H1 (cell line): ENCODE results near the gene LARP1.

Experiments
- CHD1 ChIP-seq: IDR thresholded peaks from 2 replicates; pipeline ENCODE4 v1.6.1; 2012; ENCODE audit warnings: low read depth, low read length, improper control_type of control experiment
- CREB1 ChIP-seq: IDR thresholded peaks from 2 replicates; pipeline ENCODE4 v1.6.1; 2012; ENCODE audit warnings: inconsistent platforms
- CTCF ChIP-seq, 3 experiments: IDR thresholded peaks; 1 replicate in 2 of 3; 2 replicates in 1 of 3; pipeline versions ENCODE4 v1.5.1 to v1.6.1; 2011; ENCODE audit warnings: low read length in 3 of 3, mild to moderate bottlenecking in 3 of 3, inconsistent platforms in 2 of 3, low read depth in 1 of 3, moderate library complexity in 1 of 3; ENCODE audit not compliant: insufficient read depth in 1 of 3; ENCODE audit errors: control extremely low read depth in 1 of 3
- EP300 ChIP-seq, 2 experiments: IDR thresholded peaks; 1 replicate in 1 of 2; 2 replicates in 1 of 2; pipeline ENCODE4 v1.6.1; 2011 to 2012; ENCODE audit warnings: low read depth in 2 of 2, low read length in 2 of 2, mild to moderate bottlenecking in 2 of 2, borderline replicate concordance in 1 of 2, inconsistent platforms in 1 of 2, moderate library complexity in 1 of 2
- GABPA ChIP-seq: IDR thresholded peaks from 2 replicates; pipeline ENCODE4 v1.6.1; 2011; ENCODE audit warnings: mild to moderate bottlenecking, low read length, moderate library complexity, borderline replicate concordance; ENCODE audit not compliant: insufficient read depth
- GTF2F1 ChIP-seq: IDR thresholded peaks from 2 replicates; pipeline ENCODE4 v1.6.1; 2012; ENCODE audit warnings: low read depth, low read length, improper control_type of control experiment, borderline replicate concordance
- HDAC2 ChIP-seq, 2 experiments: fragments of 300-600 bp in 1 of 2; sonication (generic) in 1 of 2; IDR thresholded peaks; 2 replicates each; pipeline ENCODE4 v1.6.1; 2011 to 2012; ENCODE audit warnings: low read depth in 2 of 2, low read length in 2 of 2, mild to moderate bottlenecking in 2 of 2, moderate library complexity in 2 of 2, borderline replicate concordance in 1 of 2, inconsistent platforms in 1 of 2
- POLR2AphosphoS5 ChIP-seq: IDR thresholded peaks from 2 replicates; pipeline ENCODE4 v1.6.1; 2011; ENCODE audit warnings: low read depth, low read length
- RAD21 ChIP-seq, 2 experiments: IDR thresholded peaks in 1 of 2; conservative IDR thresholded peaks in 1 of 2; 2 replicates each; pipeline ENCODE4 v1.6.1; 2011; ENCODE audit warnings: low read depth in 2 of 2, low read length in 2 of 2, improper control_type of control experiment in 1 of 2, inconsistent platforms in 1 of 2, mild to moderate bottlenecking in 1 of 2, moderate library complexity in 1 of 2
- SP1 ChIP-seq: IDR thresholded peaks from 2 replicates; pipeline ENCODE4 v1.6.1; 2011; ENCODE audit warnings: low read depth, low read length
- ZNF274 ChIP-seq: IDR thresholded peaks from 2 replicates; pipeline ENCODE4 v1.7.0; 2012; ENCODE audit warnings: low read length, borderline replicate concordance; ENCODE audit errors: extremely low read depth

GRCh38 chr5:154861946-154862345, 106.8 kb downstream of the LARP1 start:
- TF ChIP-seq CTCF (IDR thresholded peaks at IDR 0.05; ENCODE audit: control extremely low read depth in 1 of 3, insufficient read depth in 1 of 3, low read depth in 1 of 3, low read length in 3 of 3) (no peak), CHD1 (no peak), CREB1 (no peak), SP1 (no peak), POLR2AphosphoS5 (no peak), EP300 (IDR thresholded peaks at IDR 0.05; ENCODE audit: borderline replicate concordance in 1 of 2, low read depth in 2 of 2, low read length in 2 of 2) (no peak), RAD21 (IDR thresholded peaks at IDR 0.05 in 1 of 2, conservative IDR thresholded peaks at IDR 0.05 in 1 of 2; ENCODE audit: low read depth in 2 of 2, low read length in 2 of 2) (no peak), GTF2F1 (no peak), HDAC2 (IDR thresholded peaks at IDR 0.05; ENCODE audit: borderline replicate concordance in 1 of 2, low read depth in 2 of 2, low read length in 2 of 2) (no peak), ZNF274 (no peak), GABPA (no peak)
